ENCODE results near the gene SLC1A7. TPM values are rescaled to one million over a fixed set of nuclear protein-coding genes. Genes with fewer than 3 reads are reported as not detected.
A peak's percentile ranks its signal among the peaks of the same experiment; 100 is the strongest.

The SLC1A7 gene
- total and polyA plus RNA-seq, 7 donors = 0.16 to 1.6 (median 0.85) TPM; not detected in 1

- H3K27me3 ChIP-seq = no peaks in the 10 kb centered on the region
- peak overlapping the region; percentile 85 to 94 (median 89) for H3K4me3 ChIP-seq
- TF ChIP-seq EP300 (IDR thresholded peaks at IDR 0.05) = no peak
- no peak for TF ChIP-seq POLR2AphosphoS5 (IDR thresholded peaks at IDR 0.05)
- TF ChIP-seq CTCF (IDR thresholded peaks at IDR 0.05) = no peak
- TF ChIP-seq POLR2A (IDR thresholded peaks at IDR 0.05) = no peak
- intact Hi-C loops (cut with DNase I) = loop anchor here (2.0 to 5.0 kb wide), 4 partner anchors 37 to 142 kb away; partner anchors contain the start of gene ECHDC2
- peaks cover 0 to 57% (median 35%) of the 10 kb centered on the region in 4 donors for H3K4me1 ChIP-seq
- 90 to 91% methylated on average over 9 of the region's 9 CpGs for WGBS, 2 donors
- peaks cover 0 to 5% (median 0%) of the 10 kb centered on the region in 4 donors for H3K36me3 ChIP-seq
- H3K27ac ChIP-seq = peak overlapping the region; percentile 72 to 85 (median 77)
- DNase-seq = no peak
- H3K9me3 ChIP-seq = no peaks in the 10 kb centered on the region
Measured at GRCh38 chr1:53063744-53064515, 78.5 kb downstream of the SLC1A7 start.

GRCh38 chr1:53062708-53063591 lies 79.5 kb downstream of the SLC1A7 start:
- H3K27me3 ChIP-seq = no peaks in the 10 kb centered on the region
- H3K4me3 ChIP-seq = peak overlapping the region; percentile 85 to 94 (median 89)
- TF ChIP-seq POLR2A (IDR thresholded peaks at IDR 0.05) (no peak), POLR2AphosphoS5 (IDR thresholded peaks at IDR 0.05) (no peak), CTCF (IDR thresholded peaks at IDR 0.05) (no peak), EP300 (IDR thresholded peaks at IDR 0.05) (no peak)
- H3K9me3 ChIP-seq = no peaks in the 10 kb centered on the region
- peaks cover 0 to 62% (median 39%) of the 10 kb centered on the region in 4 donors for H3K4me1 ChIP-seq
- peak; percentile 69 for DNase-seq
- intact Hi-C loops (cut with DNase I) = loop anchor here (2.0 to 5.0 kb wide), 4 partner anchors 36 to 141 kb away; partner anchors contain the start of gene ECHDC2
- 16 to 31% methylated on average over 61 of the region's 61 CpGs for WGBS, 2 donors
- H3K36me3 ChIP-seq = no peaks in the 10 kb centered on the region
- H3K27ac ChIP-seq = peak overlapping the region; percentile 72 to 85 (median 77)

GRCh38 chr1:53061859-53062707 lies 80.4 kb downstream of the SLC1A7 start, which contains the start of gene PODN:
Gene PODN, plus strand, starts transcription at chr1:53062213. Its CDS starts 7,643 bp downstream, at chr1:53069856.
- Histone ChIP-seq H3K27ac (peak within 1 kb of the TSS; percentile 72 to 85 (median 77)), H3K4me3 (peak within 1 kb of the TSS; percentile 85 to 94 (median 89)), H3K9me3 (no peaks in the 10 kb centered on the region), H3K27me3 (no peaks in the 10 kb centered on the region), H3K4me1 (peaks cover 0 to 67% (median 43%) of the 10 kb centered on the region in 4 donors), H3K36me3 (no peaks in the 10 kb centered on the region)
- DNase-seq = peak; percentile 86
- 1 to 2% methylated on average over 73 of the region's 73 CpGs for WGBS, 2 donors
- no peak for TF ChIP-seq EP300 (IDR thresholded peaks at IDR 0.05)
- TF ChIP-seq POLR2AphosphoS5 (IDR thresholded peaks at IDR 0.05) = peak in 3 of 4 donors; percentile 12 to 28 (median 26)
- no peak for TF ChIP-seq CTCF (IDR thresholded peaks at IDR 0.05)
- TF ChIP-seq POLR2A (IDR thresholded peaks at IDR 0.05) = no peak
- intact Hi-C loops (cut with DNase I) = loop anchor here (2.0 to 5.0 kb wide), 4 partner anchors 35 to 140 kb away; partner anchors contain the start of gene ECHDC2

Data from sigmoid colon (tissue), 7 donors.